Measurements from ENCODE around the gene TLX3. TPM values are rescaled to one million over a fixed set of nuclear protein-coding genes. Genes with fewer than 3 reads are reported as not detected.
A peak's percentile ranks its signal among the peaks of the same experiment; 100 is the strongest.
"Not testable (repeated sequence)": the region's sequence is repeated elsewhere in the genome, so short reads cannot be mapped to it uniquely, and the experiment has no call there.

Gene TLX3
- total RNA-seq, 1 experiment from 2014 or later, result not detected

- Histone ChIP-seq H3K27me3 (no peaks in the 10 kb centered on the region), H3K9me3 (no peaks in the 10 kb centered on the region), H3K36me3 (no peaks in the 10 kb centered on the region), H3K4me3 (no peak overlapping the region)
- DNase-seq, result peak; percentile 26
Observed at GRCh38 chr5:171342362-171343111, 33.5 kb downstream of the TLX3 start.

- Histone ChIP-seq H3K9me3 (no peaks in the 10 kb centered on the region), H3K36me3 (no peaks in the 10 kb centered on the region), H3K4me3 (no peak overlapping the region), H3K27me3 (no peaks in the 10 kb centered on the region; the same call in 1 of the 2 replicates)
- no peak for DNase-seq
Observed at GRCh38 chr5:171344936-171345608, 36.0 kb downstream of the TLX3 start.

GRCh38 chr5:171351536-171352073, 42.6 kb downstream of the TLX3 start:
- no peaks in the 10 kb centered on the region for H3K36me3 ChIP-seq
- DNase-seq, result no peak
- H3K9me3 ChIP-seq, result no peaks in the 10 kb centered on the region
- no peak overlapping the region for H3K4me3 ChIP-seq
- H3K27me3 ChIP-seq, result no peaks in the 10 kb centered on the region; the same call in 1 of the 2 replicates

- Histone ChIP-seq H3K9me3 (no peaks in the 10 kb centered on the region), H3K27me3 (no peaks in the 10 kb centered on the region), H3K4me3 (no peak overlapping the region), H3K36me3 (no peaks in the 10 kb centered on the region)
- no peak for DNase-seq
Observed at GRCh38 chr5:171355302-171355724, 46.3 kb downstream of the TLX3 start.

- Histone ChIP-seq H3K4me3 (no peak overlapping the region), H3K36me3 (no peaks in the 10 kb centered on the region)
Observed at GRCh38 chr5:171357843-171358242, 48.8 kb downstream of the TLX3 start.

GRCh38 chr5:171361151-171361550, 52.1 kb downstream of the TLX3 start:
- DNase-seq, H3K9me3 ChIP-seq, H3K27me3 ChIP-seq, H3K4me3 ChIP-seq, H3K36me3 ChIP-seq: not testable (repeated sequence)

More at GRCh38 chr5:171357843-171358242, 48.8 kb downstream of the TLX3 start:
- no peaks in the 10 kb centered on the region for H3K27me3 ChIP-seq
- DNase-seq, result no peak
- H3K9me3 ChIP-seq, result no peaks in the 10 kb centered on the region

Other genes with a start within 250 kb of the TLX3 start
- gene NPM1, start 78.6 kb downstream of the TLX3 start, total RNA-seq (2014; rRNA removed; shearing (Covaris generic); ENCODE audit: low replicate concordance), result 3,857 and 4,723 TPM in 2 replicates
- 7.8 and 11.2 TPM in 2 replicates for gene FGF18, start 110.4 kb downstream of the TLX3 start, total RNA-seq (2014; rRNA removed; shearing (Covaris generic); ENCODE audit: low replicate concordance)

Measured in MG63 (cell line).